ENCODE data around the gene METTL4.

DNA sequence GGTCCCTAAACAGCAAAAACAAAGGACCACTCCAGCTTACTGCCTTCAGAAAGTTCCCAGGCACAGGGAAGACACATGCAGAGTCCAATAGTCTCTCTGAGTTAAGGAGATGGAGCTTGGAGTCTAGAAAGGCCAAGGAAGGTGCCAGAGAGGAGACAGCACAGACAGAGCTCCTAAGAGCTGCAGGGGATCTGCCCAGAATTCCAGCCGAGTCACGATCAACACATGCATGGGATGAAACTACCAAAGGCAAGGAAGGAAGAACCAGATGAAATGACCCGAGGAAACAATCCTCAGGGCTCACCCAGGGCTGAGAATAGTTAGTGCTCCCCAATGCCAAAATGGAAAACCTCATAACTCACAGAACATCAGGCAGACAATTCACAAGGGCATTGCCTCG is 15.4 kb downstream of the METTL4 start:
- TF ChIP-seq KDM1A (IDR thresholded peaks at IDR 0.05; ENCODE audit: borderline replicate concordance, low read length) = no peak
- no peak for TF ChIP-seq RFX5 (IDR thresholded peaks at IDR 0.05; ENCODE audit: borderline replicate concordance, low read depth, low read length)
- TF ChIP-seq FOSL1 (IDR thresholded peaks at IDR 0.05; ENCODE audit: insufficient read depth, low read depth, low read length) = no peak
- TF ChIP-seq GABPA (IDR thresholded peaks at IDR 0.05; ENCODE audit: borderline replicate concordance, insufficient read depth, low read length) = no peak
- no peak for TF ChIP-seq SP2 (IDR thresholded peaks at IDR 0.05; ENCODE audit: low read length)
- no peak for TF ChIP-seq EP300 (IDR thresholded peaks at IDR 0.05; ENCODE audit: borderline replicate concordance in 1 of 2, low read depth in 2 of 2, low read length in 2 of 2)
- no peak for TF ChIP-seq RAD21 (IDR thresholded peaks at IDR 0.05 in 1 of 2, conservative IDR thresholded peaks at IDR 0.05 in 1 of 2; ENCODE audit: low read depth in 2 of 2, low read length in 2 of 2)
- TF ChIP-seq BRCA1 (IDR thresholded peaks at IDR 0.05; ENCODE audit: low read depth, low read length) = no peak
- no peak for TF ChIP-seq YY1 (IDR thresholded peaks at IDR 0.05; ENCODE audit: low read depth, low read length)
- TF ChIP-seq EZH2 (IDR thresholded peaks at IDR 0.05; ENCODE audit: low read depth, low read length, severe bottlenecking) = no peak
- TF ChIP-seq, protein P1, sequence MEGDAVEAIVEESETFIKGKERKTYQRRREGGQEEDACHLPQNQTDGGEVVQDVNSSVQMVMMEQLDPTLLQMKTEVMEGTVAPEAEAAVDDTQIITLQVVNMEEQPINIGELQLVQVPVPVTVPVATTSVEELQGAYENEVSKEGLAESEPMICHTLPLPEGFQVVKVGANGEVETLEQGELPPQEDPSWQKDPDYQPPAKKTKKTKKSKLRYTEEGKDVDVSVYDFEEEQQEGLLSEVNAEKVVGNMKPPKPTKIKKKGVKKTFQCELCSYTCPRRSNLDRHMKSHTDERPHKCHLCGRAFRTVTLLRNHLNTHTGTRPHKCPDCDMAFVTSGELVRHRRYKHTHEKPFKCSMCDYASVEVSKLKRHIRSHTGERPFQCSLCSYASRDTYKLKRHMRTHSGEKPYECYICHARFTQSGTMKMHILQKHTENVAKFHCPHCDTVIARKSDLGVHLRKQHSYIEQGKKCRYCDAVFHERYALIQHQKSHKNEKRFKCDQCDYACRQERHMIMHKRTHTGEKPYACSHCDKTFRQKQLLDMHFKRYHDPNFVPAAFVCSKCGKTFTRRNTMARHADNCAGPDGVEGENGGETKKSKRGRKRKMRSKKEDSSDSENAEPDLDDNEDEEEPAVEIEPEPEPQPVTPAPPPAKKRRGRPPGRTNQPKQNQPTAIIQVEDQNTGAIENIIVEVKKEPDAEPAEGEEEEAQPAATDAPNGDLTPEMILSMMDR (IDR thresholded peaks at IDR 0.05; ENCODE audit: control extremely low read depth in 1 of 3, insufficient read depth in 1 of 3, low read depth in 1 of 3, low read length in 3 of 3) = no peak
- no peak for TF ChIP-seq TBP (IDR thresholded peaks at IDR 0.05; ENCODE audit: low read depth, low read length)
- no peak for TF ChIP-seq POLR2A (IDR thresholded peaks at IDR 0.05; ENCODE audit: control extremely low read depth in 1 of 2, low read depth in 2 of 2, low read length in 2 of 2)

All from H1 (cell line).